GM12878 (cell line): ENCODE measurements around the gene DYNC1H1. TPM values are rescaled to one million over a fixed set of nuclear protein-coding genes. Genes with fewer than 3 reads are reported as not detected.
A peak's percentile ranks its signal among the peaks of the same experiment; 100 is the strongest.

Source experiments
- ATAC-seq: fragments of 200-7000 bp; cut with Tn5 transposase; 3 replicates; pipeline ENCODE4 v1.9.1; 2020; ENCODE audit warnings: mild to moderate bottlenecking, moderate library complexity
- BruUV-seq: library from RNA; stranded (reverse); fragments of 400-500 nt; replicated peaks from 2 replicates; lab custom pipeline; 2021; lab: Mats Ljungman, UMichigan
- CTCF ChIA-PET: fragments of 300-600 bp; sonication (Branson Sonifier 250); formaldehyde crosslinking; extraction: SDS; loops from one replicate; lab custom pipeline; 2021; ENCODE audit warnings: inconsistent platforms; lab: Yijun Ruan, JAX
- POLR2A ChIA-PET: fragments of 350-600 bp; formaldehyde crosslinking; extraction: SDS; loops from one replicate; lab custom pipeline; 2021; ENCODE audit warnings: inconsistent platforms; lab: Charles Lee
- RAD21 ChIA-PET: fragments of 300-600 bp; sonication (Branson Sonifier 250); formaldehyde crosslinking; loops from one replicate; lab custom pipeline; 2023; ENCODE audit warnings: antibody characterized with exemption; ENCODE audit not compliant: unreplicated experiment; lab: Charles Lee
- SMC1A ChIA-PET: fragments of 300-600 bp; sonication (Branson Sonifier 250); formaldehyde crosslinking; loops from one replicate; lab custom pipeline; 2023; ENCODE audit not compliant: unreplicated experiment, uncharacterized antibody; lab: Charles Lee
- DNase-seq: peaks from one replicate; pipeline ENCODE4 v3.0.0-alpha.2; 2011; ENCODE audit warnings: low read depth, low spot score
- FAIRE-seq: peaks from 3 replicates; lab custom pipeline; 2011; peaks lifted over from hg19 to GRCh38; lab: Jason Lieb, UNC
- H2AFZ ChIP-seq: 2 replicates; pipeline ENCODE4 v1.6.0; 2011; ENCODE audit warnings: low read depth, low read length, control low read depth; ENCODE audit not compliant: control insufficient read depth
- H3K27ac ChIP-seq: 2 replicates; pipeline ENCODE4 v1.5.1; 2011; ENCODE audit warnings: control low read depth; ENCODE audit not compliant: control insufficient read depth, insufficient read depth
- H3K27me3 ChIP-seq, 2 experiments: replicated peaks in 1 of 2; 2 replicates each; pipeline versions ENCODE4 v1.6.0 to v1.6.1; 2011; ENCODE audit warnings: low read length in 1 of 2; ENCODE audit not compliant: control insufficient read depth in 2 of 2, insufficient read depth in 2 of 2
- H3K36me3 ChIP-seq, 2 experiments: 2 replicates each; pipeline ENCODE4 v1.5.1; 2011; ENCODE audit warnings: low read length in 1 of 2; ENCODE audit not compliant: control insufficient read depth in 2 of 2, insufficient read depth in 2 of 2
- H3K4me1 ChIP-seq: 2 replicates; pipeline ENCODE4 v1.6.1; 2011; ENCODE audit warnings: mild to moderate bottlenecking, low read length, moderate library complexity, mixed read lengths; ENCODE audit not compliant: control insufficient read depth, insufficient read depth
- H3K4me2 ChIP-seq: 2 replicates; pipeline ENCODE4 v1.6.0; 2011; ENCODE audit warnings: control low read depth; ENCODE audit not compliant: control insufficient read depth, insufficient read depth
- H3K4me3 ChIP-seq: fragments of 200-600 bp; sonication (generic); 2 replicates; pipeline ENCODE4 v1.5.1; 2016
- H3K79me2 ChIP-seq: 2 replicates; pipeline ENCODE4 v1.6.0; 2011; ENCODE audit warnings: low read length; ENCODE audit not compliant: control insufficient read depth, insufficient read depth
- H3K9ac ChIP-seq: 2 replicates; pipeline ENCODE4 v1.8.0; 2011; ENCODE audit warnings: low read length, control low read depth, mixed read lengths; ENCODE audit not compliant: control insufficient read depth, insufficient read depth
- H3K9me3 ChIP-seq: replicated peaks from 3 replicates; pipeline ENCODE4 v1.5.1; 2011; ENCODE audit warnings: mild to moderate bottlenecking, low read length; ENCODE audit not compliant: control insufficient read depth, insufficient read depth
- H4K20me1 ChIP-seq: 2 replicates; pipeline ENCODE4 v1.6.0; 2011; ENCODE audit not compliant: control insufficient read depth, insufficient read depth
- ATF3 ChIP-seq: IDR thresholded peaks from 2 replicates; pipeline ENCODE4 v1.6.1; 2011; ENCODE audit warnings: low read depth, mild to moderate bottlenecking, low read length, moderate library complexity, borderline replicate concordance; ENCODE audit errors: extremely low read depth
- BCL11A ChIP-seq: IDR thresholded peaks from 2 replicates; pipeline ENCODE4 v1.6.1; 2011; ENCODE audit warnings: low read depth, low read length
- CBFB ChIP-seq: IDR thresholded peaks from 2 replicates; pipeline ENCODE4 v1.6.1; 2016; ENCODE audit warnings: antibody characterized with exemption, low read depth
- CREB1 ChIP-seq: IDR thresholded peaks from 2 replicates; pipeline ENCODE4 v1.6.1; 2012; ENCODE audit warnings: low read depth, mild to moderate bottlenecking, inconsistent platforms
- FOS ChIP-seq: IDR thresholded peaks from 3 replicates; pipeline ENCODE4 v1.6.1; 2011; ENCODE audit warnings: borderline replicate concordance; ENCODE audit not compliant: insufficient read length; ENCODE audit errors: extremely low read depth
- IKZF2 ChIP-seq, 2 experiments: fragments of 450-650 bp; IDR thresholded peaks; 2 replicates each; pipeline ENCODE4 v1.6.1; 2017; ENCODE audit warnings: mild to moderate bottlenecking in 2 of 2, moderate library complexity in 2 of 2
- KDM1A ChIP-seq: fragments of 200-600 bp; sonication (generic); IDR thresholded peaks from 2 replicates; pipeline ENCODE4 v1.6.1; 2016; ENCODE audit warnings: borderline replicate concordance
- NFYA ChIP-seq: IDR thresholded peaks from 2 replicates; pipeline ENCODE4 v1.6.1; 2011; ENCODE audit warnings: low read depth, mild to moderate bottlenecking, low read length, improper control_type of control experiment, borderline replicate concordance
- PAX8 ChIP-seq: fragments of 450-650 bp; IDR thresholded peaks from 2 replicates; pipeline ENCODE4 v1.6.1; 2017; ENCODE audit warnings: mild to moderate bottlenecking, moderate library complexity
- PKNOX1 ChIP-seq: fragments of 450-650 bp; IDR thresholded peaks from 2 replicates; pipeline ENCODE4 v1.6.1; 2016; ENCODE audit warnings: mild to moderate bottlenecking
- RB1 ChIP-seq: fragments of 450-650 bp; formaldehyde crosslinking; IDR thresholded peaks from 2 replicates; pipeline ENCODE4 v1.6.1; 2017; ENCODE audit warnings: mild to moderate bottlenecking, borderline replicate concordance
- SIX5 ChIP-seq: IDR thresholded peaks from 2 replicates; pipeline ENCODE4 v1.6.1; 2011; ENCODE audit warnings: mild to moderate bottlenecking, low read depth, low read length, moderate library complexity; ENCODE audit not compliant: severe bottlenecking
- SMAD1 ChIP-seq: fragments of 450-650 bp; IDR thresholded peaks from 2 replicates; pipeline ENCODE4 v1.6.1; 2018; ENCODE audit warnings: mild to moderate bottlenecking, low read depth; ENCODE audit not compliant: partially characterized antibody
- STAT1 ChIP-seq: fragments of 450-650 bp; conservative IDR thresholded peaks from 2 replicates; pipeline ENCODE4 v1.6.1; 2014; ENCODE audit warnings: antibody characterized with exemption, mild to moderate bottlenecking
- TAF1 ChIP-seq: IDR thresholded peaks from 2 replicates; pipeline ENCODE4 v1.6.1; 2011; ENCODE audit warnings: mild to moderate bottlenecking, low read depth, low read length, borderline replicate concordance
- ZBTB4 ChIP-seq: fragments of 450-650 bp; formaldehyde crosslinking; IDR thresholded peaks from 2 replicates; pipeline ENCODE4 v1.4.0; 2022; ENCODE audit warnings: mild to moderate bottlenecking, moderate library complexity
- WGBS: methylation state at CpG from one replicate; pipeline ENCODE4 v1.1.6; 2016; ENCODE audit warnings: low lambda C conversion rate; ENCODE audit not compliant: insufficient replicate concordance, insufficient coverage; ENCODE audit errors: missing lambda C conversion rate; 5-methylcytosine and 5-hydroxymethylcytosine counted together
- in situ Hi-C: fragments of 300-500 bp; cut with MboI; formaldehyde crosslinking; loops from 9 replicates; pipeline ENCODE4 v1.14.3; 2018; ENCODE audit warnings: mixed read lengths
- intact Hi-C: fragments of 100-400 bp; cut with micrococcal nuclease; formaldehyde crosslinking; loops from one replicate; pipeline ENCODE4 v1.14.2; 2022; ENCODE audit not compliant: unreplicated experiment
- polyA plus RNA-seq, 11 experiments: library from polyadenylated mRNA; depleted of rRNA in 4 of 11; unstranded in 6 of 11; stranded (reverse) in 5 of 11; fragments of >200 nt; fragmentation: Nextera tagmentation in 4 of 11; fragmentation: Illumina TruSeq in 1 of 11; extraction: Ambion mirVana in 4 of 11; extraction: Trizol in 1 of 11; gene quantifications; 1 replicate in 1 of 11; 2 replicates in 10 of 11; pipeline versions ENCODE4 v1.2.1 to v1.2.3, GENCODE V29; 2011 to 2016; ENCODE audit warnings: inconsistent platforms in 2 of 11, missing spikeins in 2 of 11, low read depth in 1 of 11
- total RNA-seq, 4 experiments: library from RNA; depleted of rRNA in 3 of 4; stranded (reverse); fragments of >200 nt in 3 of 4; fragmentation: Illumina TruSeq in 1 of 4; extraction: Trizol in 1 of 4; gene quantifications; 2 replicates each; pipeline versions ENCODE4 v1.2.1 to v1.2.3, GENCODE V29; 2013 to 2021

Gene DYNC1H1
- total and polyA plus RNA-seq, 10 of the 15 experiments (the other 5 are each of a cell fraction or from before 2014, with no cell fraction given): 38.4 to 291 (median 111) TPM

DNA sequence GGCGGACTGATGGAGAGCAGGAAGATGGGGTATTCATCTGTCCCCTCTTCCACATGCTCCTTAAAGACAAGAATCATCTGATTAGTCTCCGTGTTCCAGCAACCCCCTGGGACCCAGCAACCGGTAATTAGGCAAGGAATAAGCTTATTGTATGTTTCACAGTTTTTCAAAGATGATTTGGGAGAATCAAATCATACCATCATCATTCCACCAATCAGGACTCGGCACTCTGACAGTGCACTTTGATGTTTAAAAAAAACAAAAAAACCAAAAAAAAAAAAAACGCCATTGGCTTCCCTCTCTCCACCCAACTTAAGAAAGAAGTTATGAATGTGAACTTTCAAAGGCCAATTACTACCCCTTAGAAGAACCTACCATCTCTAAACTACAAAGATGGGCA lies 1.3 kb upstream of the DYNC1H1 start (continued):
- TF ChIP-seq PAX8: no peak
- no peak for TF ChIP-seq RB1
- TF ChIP-seq CBFB: no peak
- TF ChIP-seq SMAD1: no peak
- no peak for TF ChIP-seq KDM1A

DNA sequence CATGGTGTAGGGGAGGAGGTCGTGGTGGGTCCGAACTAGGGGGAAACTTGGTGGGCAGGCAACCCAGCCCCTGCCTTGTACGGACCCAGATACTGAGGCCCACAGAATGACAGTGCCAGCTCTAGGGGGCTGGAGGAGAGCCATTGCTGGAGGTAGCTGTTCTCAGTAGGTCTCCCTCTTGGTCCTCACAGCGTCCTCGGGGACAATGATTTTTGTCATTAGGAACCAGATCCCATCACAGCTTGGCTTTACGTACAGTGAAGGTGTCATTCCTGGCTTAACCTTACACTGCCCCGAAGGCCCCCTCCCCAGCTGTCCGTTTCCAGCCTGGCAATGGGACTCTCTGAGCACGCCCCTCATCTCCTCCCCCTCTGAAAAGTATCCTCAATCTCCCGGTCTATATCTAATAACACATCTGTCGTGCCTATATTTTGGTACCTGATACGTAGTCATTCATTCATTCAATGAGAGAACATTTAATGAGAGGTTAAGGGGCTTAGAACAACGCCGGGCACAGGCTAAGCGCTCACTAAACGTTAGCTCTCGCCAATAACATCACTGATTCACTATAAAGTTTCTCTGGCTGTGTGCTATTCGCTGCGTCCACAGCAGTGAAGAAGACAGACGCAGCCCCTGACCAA lies 597 bp upstream of the DYNC1H1 start:
- DNase-seq (no peak), ATAC-seq (no peak), FAIRE-seq (no peak)
- in situ Hi-C loops (loop anchor here (5.0 to 10.0 kb wide), 3 partner anchors 134 to 551 kb away; partner anchors contain the start of gene ZNF839), intact Hi-C loops (loop anchor here (2.0 to 10.0 kb wide), 4 partner anchors 15 to 551 kb away; no protein-coding TSS in a partner anchor)
- peaks cover 32% of the 10 kb centered on the region for H3K79me2 ChIP-seq
- no peaks in the 10 kb centered on the region for H3K36me3 ChIP-seq
- POLR2A ChIA-PET: interaction anchor here (1.5 kb wide), 1 partner anchor 29 kb away, joined by 10 read pairs; no protein-coding TSS in a partner anchor
- H3K4me2 ChIP-seq: peak overlapping the region; percentile 50; the same call in 1 of the 2 replicates
- SMC1A ChIA-PET: interaction anchor here (0.9 to 7.5 kb wide), 6 partner anchors 30 to 354 kb away, joined by 3 to 67 read pairs (median 6); no protein-coding TSS in a partner anchor
- TF ChIP-seq NFYA (no peak), CREB1 (no peak), BCL11A (no peak), STAT1 (no peak), ATF3 (no peak), SIX5 (no peak), FOS (no peak), IKZF2 (IDR thresholded peaks at IDR 0.05) (no peak), ZBTB4 (CRISPR knock-in tag) (no peak), PKNOX1 (no peak), TAF1 (no peak)
- no peak overlapping the region for H3K27ac ChIP-seq
- H3K4me3 ChIP-seq: no peak overlapping the region
- RAD21 ChIA-PET: interaction anchor here (0.7 to 2.8 kb wide), 4 partner anchors 28 to 353 kb away, joined by 3 to 12 read pairs (median 5); partner anchors contain the start of gene MOK
- WGBS: 49% methylated on average over 20 of the region's 20 CpGs
- BruUV-seq: no TSS peak
- no peaks in the 10 kb centered on the region; the same call in 1 of the 2 replicates for H4K20me1 ChIP-seq
- peak overlapping the region; percentile 83 for H2AFZ ChIP-seq
- CTCF ChIA-PET: interaction anchor here (0.5 to 7.8 kb wide), 8 partner anchors 11 to 350 kb away, joined by 3 to 58 read pairs (median 3); no protein-coding TSS in a partner anchor
- H3K9ac ChIP-seq: no peak overlapping the region
- no peaks in the 10 kb centered on the region for H3K9me3 ChIP-seq
- peaks cover 4% of the 10 kb centered on the region for H3K4me1 ChIP-seq
- no peaks in the 10 kb centered on the region for H3K27me3 ChIP-seq
